Measurements from ENCODE around the gene ATF6. TPM values are rescaled to one million over a fixed set of nuclear protein-coding genes. Genes with fewer than 3 reads are reported as not detected.

The ATF6 gene
- total RNA-seq, 1 donor from 2014 or later, result 21.1 TPM

GRCh38 chr1:161987303-161987702 is 221.2 kb downstream of the ATF6 start:
- TF ChIP-seq POLR2A (IDR thresholded peaks at IDR 0.05), result no peak
- no peak for TF ChIP-seq CTCF (IDR thresholded peaks at IDR 0.05)
- no peak for TF ChIP-seq POLR2AphosphoS5 (IDR thresholded peaks at IDR 0.05; ENCODE audit: insufficient read depth in 1 of 2, low read depth in 1 of 2)
- intact Hi-C loops (cut with DNase I), result no loop called here
- H3K27ac ChIP-seq, result peak overlapping the region; percentile 66

GRCh38 chr1:161987872-161988271 is 221.8 kb downstream of the ATF6 start:
- intact Hi-C loops (cut with DNase I), result no loop called here
- Histone ChIP-seq H3K27me3 (no peaks in the 10 kb centered on the region), H3K27ac (no peak overlapping the region), H3K4me3 (no peak overlapping the region), H3K36me3 (no peaks in the 10 kb centered on the region), H3K4me1 (peaks cover 19% of the 10 kb centered on the region), H3K9me3 (no peaks in the 10 kb centered on the region)
- DNase-seq (ENCODE audit: extremely low spot score in 2 of 2), result no peak
- TF ChIP-seq CTCF (IDR thresholded peaks at IDR 0.05), result no peak
- TF ChIP-seq POLR2AphosphoS5 (IDR thresholded peaks at IDR 0.05; ENCODE audit: insufficient read depth in 1 of 2, low read depth in 1 of 2), result no peak
- no peak for TF ChIP-seq POLR2A (IDR thresholded peaks at IDR 0.05)

More at GRCh38 chr1:161987303-161987702, 221.2 kb downstream of the ATF6 start:
- Histone ChIP-seq H3K4me1 (peaks cover 19% of the 10 kb centered on the region), H3K27me3 (no peaks in the 10 kb centered on the region), H3K4me3 (no peak overlapping the region), H3K36me3 (no peaks in the 10 kb centered on the region), H3K9me3 (no peaks in the 10 kb centered on the region)
- DNase-seq (ENCODE audit: extremely low spot score in 2 of 2), result no peak

GRCh38 chr1:161988413-161988812 is 222.3 kb downstream of the ATF6 start:
- no peak for DNase-seq (ENCODE audit: extremely low spot score in 2 of 2)
- Histone ChIP-seq H3K4me3 (no peak overlapping the region), H3K27ac (no peak overlapping the region), H3K4me1 (peaks cover 19% of the 10 kb centered on the region), H3K36me3 (no peaks in the 10 kb centered on the region), H3K9me3 (no peaks in the 10 kb centered on the region), H3K27me3 (no peaks in the 10 kb centered on the region)
- no peak for TF ChIP-seq POLR2AphosphoS5 (IDR thresholded peaks at IDR 0.05; ENCODE audit: insufficient read depth in 1 of 2, low read depth in 1 of 2)
- TF ChIP-seq POLR2A (IDR thresholded peaks at IDR 0.05), result no peak
- TF ChIP-seq CTCF (IDR thresholded peaks at IDR 0.05), result no peak
- intact Hi-C loops (cut with DNase I), result no loop called here

- no peaks in the 10 kb centered on the region for H3K36me3 ChIP-seq
- DNase-seq (ENCODE audit: extremely low spot score in 2 of 2), result no peak
- no peaks in the 10 kb centered on the region for H3K9me3 ChIP-seq
- H3K27ac ChIP-seq, result no peak overlapping the region
- TF ChIP-seq POLR2AphosphoS5 (IDR thresholded peaks at IDR 0.05; ENCODE audit: insufficient read depth in 1 of 2, low read depth in 1 of 2), result no peak
- no peak for TF ChIP-seq CTCF (IDR thresholded peaks at IDR 0.05)
- no peak for TF ChIP-seq POLR2A (IDR thresholded peaks at IDR 0.05)
- no peak overlapping the region for H3K4me3 ChIP-seq
- peaks cover 24% of the 10 kb centered on the region for H3K4me1 ChIP-seq
- intact Hi-C loops (cut with DNase I), result no loop called here
- H3K27me3 ChIP-seq, result no peaks in the 10 kb centered on the region
These were observed 223.0 kb downstream of the ATF6 start for GRCh38 chr1:161989108-161989507.

- H3K27ac ChIP-seq, result no peak overlapping the region
- TF ChIP-seq POLR2AphosphoS5 (IDR thresholded peaks at IDR 0.05; ENCODE audit: insufficient read depth in 1 of 2, low read depth in 1 of 2) (no peak), CTCF (IDR thresholded peaks at IDR 0.05) (no peak)
These were observed 223.7 kb downstream of the ATF6 start for GRCh38 chr1:161989786-161990185.

More at GRCh38 chr1:161989786-161990185, 223.7 kb downstream of the ATF6 start:
- no peak for DNase-seq (ENCODE audit: extremely low spot score in 2 of 2)
- Histone ChIP-seq H3K36me3 (no peaks in the 10 kb centered on the region), H3K4me3 (no peak overlapping the region), H3K9me3 (no peaks in the 10 kb centered on the region), H3K4me1 (peaks cover 27% of the 10 kb centered on the region), H3K27me3 (no peaks in the 10 kb centered on the region)
- intact Hi-C loops (cut with DNase I), result no loop called here
